GM12892 (cell line): ENCODE data around the gene PPP1R9B.

Source experiments
- POLR2A ChIP-seq: IDR thresholded peaks from 2 replicates; pipeline ENCODE4 v1.6.1; 2011; ENCODE audit warnings: low read depth, low read length, control low read depth
- POLR2AphosphoS5 ChIP-seq: IDR thresholded peaks from 2 replicates; pipeline ENCODE4 v1.6.1; 2011; ENCODE audit warnings: low read depth, low read length, control low read depth
- TAF1 ChIP-seq: IDR thresholded peaks from 2 replicates; pipeline ENCODE4 v1.6.1; 2011; ENCODE audit warnings: low read depth, mild to moderate bottlenecking, control low read depth, low read length, borderline replicate concordance

- TF ChIP-seq POLR2A (no peak), TAF1 (no peak), POLR2AphosphoS5 (no peak)
Measured at GRCh38 chr17:50099003-50099402, 51.5 kb downstream of the PPP1R9B start.
